ENCODE measurements around the gene SSBP3. TPM values are rescaled to one million over a fixed set of nuclear protein-coding genes. Genes with fewer than 3 reads are reported as not detected.

Gene SSBP3
- total and polyA plus RNA-seq, 2 donors from 2014 or later = 33.3 to 49.6 TPM

DNA sequence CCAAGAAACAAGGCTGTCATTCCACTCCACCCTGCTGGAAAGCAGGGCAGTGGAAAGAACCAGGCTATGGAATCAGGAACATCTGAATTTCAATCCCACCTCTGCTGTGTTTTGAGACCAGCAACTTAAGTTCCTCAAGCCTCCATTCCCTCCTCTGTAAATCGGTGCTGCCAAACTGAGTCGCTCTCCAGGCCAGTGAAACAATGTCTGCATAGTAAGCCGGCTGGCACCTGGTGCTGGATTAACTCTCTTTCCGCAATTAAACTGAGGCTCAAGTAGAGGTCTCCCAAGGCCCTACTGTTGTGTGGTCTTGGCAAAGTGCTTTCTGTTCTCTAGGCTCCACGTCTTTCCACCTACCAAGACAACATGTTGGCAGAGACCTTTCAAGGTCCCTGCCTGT lies 65.3 kb downstream of the SSBP3 start:
- TF ChIP-seq, protein P1, sequence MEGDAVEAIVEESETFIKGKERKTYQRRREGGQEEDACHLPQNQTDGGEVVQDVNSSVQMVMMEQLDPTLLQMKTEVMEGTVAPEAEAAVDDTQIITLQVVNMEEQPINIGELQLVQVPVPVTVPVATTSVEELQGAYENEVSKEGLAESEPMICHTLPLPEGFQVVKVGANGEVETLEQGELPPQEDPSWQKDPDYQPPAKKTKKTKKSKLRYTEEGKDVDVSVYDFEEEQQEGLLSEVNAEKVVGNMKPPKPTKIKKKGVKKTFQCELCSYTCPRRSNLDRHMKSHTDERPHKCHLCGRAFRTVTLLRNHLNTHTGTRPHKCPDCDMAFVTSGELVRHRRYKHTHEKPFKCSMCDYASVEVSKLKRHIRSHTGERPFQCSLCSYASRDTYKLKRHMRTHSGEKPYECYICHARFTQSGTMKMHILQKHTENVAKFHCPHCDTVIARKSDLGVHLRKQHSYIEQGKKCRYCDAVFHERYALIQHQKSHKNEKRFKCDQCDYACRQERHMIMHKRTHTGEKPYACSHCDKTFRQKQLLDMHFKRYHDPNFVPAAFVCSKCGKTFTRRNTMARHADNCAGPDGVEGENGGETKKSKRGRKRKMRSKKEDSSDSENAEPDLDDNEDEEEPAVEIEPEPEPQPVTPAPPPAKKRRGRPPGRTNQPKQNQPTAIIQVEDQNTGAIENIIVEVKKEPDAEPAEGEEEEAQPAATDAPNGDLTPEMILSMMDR (IDR thresholded peaks at IDR 0.05; ENCODE audit: borderline replicate concordance, extremely low read depth, insufficient read depth) = no peak
- Histone ChIP-seq H3K4me3 (ENCODE audit: low read length in 3 of 3) (no peak overlapping the region), H3K4me1 (ENCODE audit: control insufficient read depth in 2 of 3, insufficient read depth in 2 of 3, low read depth in 1 of 3, low read length in 3 of 3) (peaks cover 0 to 14% (median 7%) of the 10 kb centered on the region in 3 donors), H3K9ac (ENCODE audit: low read length in 3 of 3) (no peak overlapping the region), H3K27ac (ENCODE audit: low read depth in 2 of 2, low read length in 2 of 2) (no peak overlapping the region), H3K9me3 (ENCODE audit: control insufficient read depth in 2 of 3, insufficient read depth in 1 of 3, low read length in 3 of 3) (no peaks in the 10 kb centered on the region), H3K27me3 (ENCODE audit: control insufficient read depth, insufficient read depth, low read length) (no peaks in the 10 kb centered on the region), H3K36me3 (ENCODE audit: control insufficient read depth in 2 of 3, insufficient read depth in 3 of 3, low read length in 3 of 3) (no peaks in the 10 kb centered on the region)
- intact Hi-C loops (cut with DNase I) = no loop called here
- FAIRE-seq (no peak), DNase-seq (no peak)

DNA sequence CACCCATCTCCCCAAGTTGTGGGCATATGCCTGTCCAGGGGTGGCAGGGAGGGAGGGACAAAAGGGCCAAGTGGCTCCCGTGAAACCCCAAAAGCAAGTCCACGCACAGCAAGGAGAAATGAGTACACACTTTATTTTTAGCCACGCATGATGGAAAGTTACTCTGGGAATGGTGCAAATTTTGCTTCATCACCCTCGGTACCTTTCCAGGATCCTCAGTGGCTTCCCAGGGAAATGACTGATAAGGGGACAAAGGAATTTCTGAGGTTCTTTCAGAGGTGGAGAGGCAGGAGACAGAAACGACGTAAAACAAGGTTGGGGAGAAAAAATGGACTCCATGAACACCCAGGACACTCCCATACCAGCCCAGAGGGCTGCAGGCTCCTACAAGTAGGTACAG lies 65.8 kb downstream of the SSBP3 start:
- Histone ChIP-seq H3K27me3 (ENCODE audit: control insufficient read depth, insufficient read depth, low read length) (no peaks in the 10 kb centered on the region), H3K4me3 (ENCODE audit: low read length in 3 of 3) (no peak overlapping the region), H3K9ac (ENCODE audit: low read length in 3 of 3) (no peak overlapping the region), H3K27ac (ENCODE audit: low read depth in 2 of 2, low read length in 2 of 2) (no peak overlapping the region), H3K36me3 (ENCODE audit: control insufficient read depth in 2 of 3, insufficient read depth in 3 of 3, low read length in 3 of 3) (no peaks in the 10 kb centered on the region), H3K9me3 (ENCODE audit: control insufficient read depth in 2 of 3, insufficient read depth in 1 of 3, low read length in 3 of 3) (no peaks in the 10 kb centered on the region), H3K4me1 (ENCODE audit: control insufficient read depth in 2 of 3, insufficient read depth in 2 of 3, low read depth in 1 of 3, low read length in 3 of 3) (peaks cover 0 to 18% (median 8%) of the 10 kb centered on the region in 3 donors)
- DNase-seq = no peak
- intact Hi-C loops (cut with DNase I) = no loop called here
- FAIRE-seq = no peak
- TF ChIP-seq, protein P1 (IDR thresholded peaks at IDR 0.05; ENCODE audit: borderline replicate concordance, extremely low read depth, insufficient read depth) = no peak

DNA sequence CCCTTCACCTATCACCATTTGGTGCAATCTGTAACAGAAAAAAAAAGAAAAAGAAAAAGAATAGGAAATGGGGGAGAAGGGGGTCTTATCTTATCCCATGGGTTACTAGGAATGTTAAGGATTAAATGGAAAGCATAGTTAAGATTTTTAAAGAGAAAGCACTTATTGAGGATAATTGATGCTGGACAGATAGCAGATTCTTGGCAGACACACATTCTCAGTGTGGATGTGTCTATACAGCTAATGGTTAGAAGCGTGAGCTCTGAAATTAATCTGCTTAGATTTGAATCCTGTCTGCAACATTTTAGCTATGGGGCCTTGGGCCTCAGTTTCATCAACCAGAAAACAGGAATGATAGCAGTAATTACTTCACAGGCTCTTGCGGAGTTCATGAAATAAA lies 67.1 kb downstream of the SSBP3 start:
- FAIRE-seq (no peak), DNase-seq (no peak)
- H3K27me3 ChIP-seq (ENCODE audit: control insufficient read depth, insufficient read depth, low read length) = no peaks in the 10 kb centered on the region
- H3K9ac ChIP-seq (ENCODE audit: low read length in 3 of 3) = no peak overlapping the region
- intact Hi-C loops (cut with DNase I) = no loop called here
- H3K4me1 ChIP-seq (ENCODE audit: control insufficient read depth in 2 of 3, insufficient read depth in 2 of 3, low read depth in 1 of 3, low read length in 3 of 3) = peaks cover 3 to 23% (median 8%) of the 10 kb centered on the region in 3 donors
- TF ChIP-seq, protein P1 (IDR thresholded peaks at IDR 0.05; ENCODE audit: borderline replicate concordance, extremely low read depth, insufficient read depth) = no peak
- no peaks in the 10 kb centered on the region for H3K36me3 ChIP-seq (ENCODE audit: control insufficient read depth in 2 of 3, insufficient read depth in 3 of 3, low read length in 3 of 3)
- no peak overlapping the region for H3K4me3 ChIP-seq (ENCODE audit: low read length in 3 of 3)
- no peaks in the 10 kb centered on the region for H3K9me3 ChIP-seq (ENCODE audit: control insufficient read depth in 2 of 3, insufficient read depth in 1 of 3, low read length in 3 of 3)
- H3K27ac ChIP-seq (ENCODE audit: low read depth in 2 of 2, low read length in 2 of 2) = no peak overlapping the region

DNA sequence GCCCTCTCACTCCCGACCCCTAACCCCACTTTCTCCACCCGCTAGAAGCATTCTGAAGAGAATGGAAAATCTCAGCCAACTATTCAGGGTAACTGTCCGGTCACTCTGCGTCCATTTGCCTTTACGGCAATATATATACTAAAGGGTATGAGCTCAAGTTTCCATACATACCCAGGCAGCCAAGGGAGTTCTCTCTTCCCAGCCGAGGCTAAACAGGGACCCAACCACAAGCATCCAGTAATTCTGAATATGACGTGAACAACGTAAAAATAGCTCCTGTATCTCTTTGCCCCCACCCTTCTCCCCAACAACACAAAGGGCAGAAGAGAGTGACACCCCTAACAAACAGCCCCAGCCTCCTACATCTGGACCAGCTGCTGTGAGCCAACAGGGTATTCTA lies 67.7 kb downstream of the SSBP3 start:
- H3K4me1 ChIP-seq (ENCODE audit: control insufficient read depth in 2 of 3, insufficient read depth in 2 of 3, low read depth in 1 of 3, low read length in 3 of 3) = peaks cover 3 to 23% (median 8%) of the 10 kb centered on the region in 3 donors
- no peak overlapping the region for H3K9ac ChIP-seq (ENCODE audit: low read length in 3 of 3)
- FAIRE-seq (no peak), DNase-seq (no peak)
- no peak overlapping the region for H3K27ac ChIP-seq (ENCODE audit: low read depth in 2 of 2, low read length in 2 of 2)
- no peaks in the 10 kb centered on the region for H3K36me3 ChIP-seq (ENCODE audit: control insufficient read depth in 2 of 3, insufficient read depth in 3 of 3, low read length in 3 of 3)
- H3K4me3 ChIP-seq (ENCODE audit: low read length in 3 of 3) = no peak overlapping the region
- no peaks in the 10 kb centered on the region for H3K27me3 ChIP-seq (ENCODE audit: control insufficient read depth, insufficient read depth, low read length)
- intact Hi-C loops (cut with DNase I) = no loop called here
- TF ChIP-seq, protein P1 (IDR thresholded peaks at IDR 0.05; ENCODE audit: borderline replicate concordance, extremely low read depth, insufficient read depth) = no peak
- H3K9me3 ChIP-seq (ENCODE audit: control insufficient read depth in 2 of 3, insufficient read depth in 1 of 3, low read length in 3 of 3) = no peaks in the 10 kb centered on the region
